Measurements from ENCODE around the gene IGF2BP2. TPM values are rescaled to one million over a fixed set of nuclear protein-coding genes. Genes with fewer than 3 reads are reported as not detected.
A peak's percentile ranks its signal among the peaks of the same experiment; 100 is the strongest.

Gene IGF2BP2
- total RNA-seq, 1 experiment from 2014 or later, result 97.8 TPM

DNA sequence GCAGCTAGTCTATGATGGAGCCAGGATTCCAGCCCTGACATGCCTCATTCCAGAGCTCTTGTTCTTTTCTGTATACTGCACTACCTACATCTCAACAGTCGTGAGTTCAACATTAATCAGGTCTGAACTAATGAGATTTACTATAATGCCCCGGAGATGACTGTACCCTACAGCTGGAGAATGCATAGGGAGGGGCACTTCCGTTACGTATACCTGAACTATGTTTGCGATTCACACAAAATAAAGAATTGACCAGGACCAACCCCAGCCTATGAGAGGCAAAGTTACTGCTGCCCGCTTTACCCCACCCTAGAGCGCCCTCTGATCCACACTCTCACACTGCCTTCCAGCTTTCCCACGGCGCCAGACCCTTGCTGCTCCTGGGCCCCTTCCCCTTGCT lies 97.0 kb downstream of the IGF2BP2 start:
- DNase-seq (ENCODE audit: low read depth, low spot score) (no peak), ATAC-seq (peak; percentile 30; the same call in 1 of the 2 replicates)
- Histone ChIP-seq H3K27ac (ENCODE audit: low read length) (peak overlapping the region; percentile 67), H3K27me3 (ENCODE audit: control insufficient read depth, insufficient read depth, low read length) (no peaks in the 10 kb centered on the region), H3K36me3 (ENCODE audit: control insufficient read depth, insufficient read depth, low read length) (no peaks in the 10 kb centered on the region), H3K9me3 (ENCODE audit: control insufficient read depth, insufficient read depth, low read depth, low read length) (no peaks in the 10 kb centered on the region), H3K4me3 (ENCODE audit: low read depth in 2 of 2, low read length in 2 of 2) (no peak overlapping the region), H3K4me1 (ENCODE audit: control insufficient read depth, insufficient read depth, low read length) (peaks cover 52% of the 10 kb centered on the region)
- intact Hi-C loops (cut with micrococcal nuclease; ENCODE audit: unreplicated experiment), result no loop called here
- in situ Hi-C loops (cut with HindIII; ENCODE audit: low pct_unique_long_range_greater_than_20kb, low sequenced_read_pairs), result no loop called here
- BruUV-seq (replicated peaks), result no TSS peak
- TF ChIP-seq, protein P1, sequence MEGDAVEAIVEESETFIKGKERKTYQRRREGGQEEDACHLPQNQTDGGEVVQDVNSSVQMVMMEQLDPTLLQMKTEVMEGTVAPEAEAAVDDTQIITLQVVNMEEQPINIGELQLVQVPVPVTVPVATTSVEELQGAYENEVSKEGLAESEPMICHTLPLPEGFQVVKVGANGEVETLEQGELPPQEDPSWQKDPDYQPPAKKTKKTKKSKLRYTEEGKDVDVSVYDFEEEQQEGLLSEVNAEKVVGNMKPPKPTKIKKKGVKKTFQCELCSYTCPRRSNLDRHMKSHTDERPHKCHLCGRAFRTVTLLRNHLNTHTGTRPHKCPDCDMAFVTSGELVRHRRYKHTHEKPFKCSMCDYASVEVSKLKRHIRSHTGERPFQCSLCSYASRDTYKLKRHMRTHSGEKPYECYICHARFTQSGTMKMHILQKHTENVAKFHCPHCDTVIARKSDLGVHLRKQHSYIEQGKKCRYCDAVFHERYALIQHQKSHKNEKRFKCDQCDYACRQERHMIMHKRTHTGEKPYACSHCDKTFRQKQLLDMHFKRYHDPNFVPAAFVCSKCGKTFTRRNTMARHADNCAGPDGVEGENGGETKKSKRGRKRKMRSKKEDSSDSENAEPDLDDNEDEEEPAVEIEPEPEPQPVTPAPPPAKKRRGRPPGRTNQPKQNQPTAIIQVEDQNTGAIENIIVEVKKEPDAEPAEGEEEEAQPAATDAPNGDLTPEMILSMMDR (IDR thresholded peaks at IDR 0.05), result no peak
- TF ChIP-seq TCF7L2 (IDR thresholded peaks at IDR 0.05; ENCODE audit: low read depth, low read length) (no peak), POLR2AphosphoS5 (IDR thresholded peaks at IDR 0.05; ENCODE audit: low read depth, low read length) (no peak), SIN3A (IDR thresholded peaks at IDR 0.05; ENCODE audit: borderline replicate concordance, insufficient read depth, low read depth, low read length) (no peak)
- TF ChIP-seq, protein P2, sequence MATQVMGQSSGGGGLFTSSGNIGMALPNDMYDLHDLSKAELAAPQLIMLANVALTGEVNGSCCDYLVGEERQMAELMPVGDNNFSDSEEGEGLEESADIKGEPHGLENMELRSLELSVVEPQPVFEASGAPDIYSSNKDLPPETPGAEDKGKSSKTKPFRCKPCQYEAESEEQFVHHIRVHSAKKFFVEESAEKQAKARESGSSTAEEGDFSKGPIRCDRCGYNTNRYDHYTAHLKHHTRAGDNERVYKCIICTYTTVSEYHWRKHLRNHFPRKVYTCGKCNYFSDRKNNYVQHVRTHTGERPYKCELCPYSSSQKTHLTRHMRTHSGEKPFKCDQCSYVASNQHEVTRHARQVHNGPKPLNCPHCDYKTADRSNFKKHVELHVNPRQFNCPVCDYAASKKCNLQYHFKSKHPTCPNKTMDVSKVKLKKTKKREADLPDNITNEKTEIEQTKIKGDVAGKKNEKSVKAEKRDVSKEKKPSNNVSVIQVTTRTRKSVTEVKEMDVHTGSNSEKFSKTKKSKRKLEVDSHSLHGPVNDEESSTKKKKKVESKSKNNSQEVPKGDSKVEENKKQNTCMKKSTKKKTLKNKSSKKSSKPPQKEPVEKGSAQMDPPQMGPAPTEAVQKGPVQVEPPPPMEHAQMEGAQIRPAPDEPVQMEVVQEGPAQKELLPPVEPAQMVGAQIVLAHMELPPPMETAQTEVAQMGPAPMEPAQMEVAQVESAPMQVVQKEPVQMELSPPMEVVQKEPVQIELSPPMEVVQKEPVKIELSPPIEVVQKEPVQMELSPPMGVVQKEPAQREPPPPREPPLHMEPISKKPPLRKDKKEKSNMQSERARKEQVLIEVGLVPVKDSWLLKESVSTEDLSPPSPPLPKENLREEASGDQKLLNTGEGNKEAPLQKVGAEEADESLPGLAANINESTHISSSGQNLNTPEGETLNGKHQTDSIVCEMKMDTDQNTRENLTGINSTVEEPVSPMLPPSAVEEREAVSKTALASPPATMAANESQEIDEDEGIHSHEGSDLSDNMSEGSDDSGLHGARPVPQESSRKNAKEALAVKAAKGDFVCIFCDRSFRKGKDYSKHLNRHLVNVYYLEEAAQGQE (IDR thresholded peaks at IDR 0.05; ENCODE audit: insufficient read depth in 1 of 2, low read depth in 2 of 2, low read length in 1 of 2), result no peak
- POLR2A ChIA-PET, result interaction anchor here (0.6 kb wide), 1 partner anchor 11 kb away, joined by 3 read pairs; no protein-coding TSS in a partner anchor
- CTCF ChIA-PET, result no interaction called here

DNA sequence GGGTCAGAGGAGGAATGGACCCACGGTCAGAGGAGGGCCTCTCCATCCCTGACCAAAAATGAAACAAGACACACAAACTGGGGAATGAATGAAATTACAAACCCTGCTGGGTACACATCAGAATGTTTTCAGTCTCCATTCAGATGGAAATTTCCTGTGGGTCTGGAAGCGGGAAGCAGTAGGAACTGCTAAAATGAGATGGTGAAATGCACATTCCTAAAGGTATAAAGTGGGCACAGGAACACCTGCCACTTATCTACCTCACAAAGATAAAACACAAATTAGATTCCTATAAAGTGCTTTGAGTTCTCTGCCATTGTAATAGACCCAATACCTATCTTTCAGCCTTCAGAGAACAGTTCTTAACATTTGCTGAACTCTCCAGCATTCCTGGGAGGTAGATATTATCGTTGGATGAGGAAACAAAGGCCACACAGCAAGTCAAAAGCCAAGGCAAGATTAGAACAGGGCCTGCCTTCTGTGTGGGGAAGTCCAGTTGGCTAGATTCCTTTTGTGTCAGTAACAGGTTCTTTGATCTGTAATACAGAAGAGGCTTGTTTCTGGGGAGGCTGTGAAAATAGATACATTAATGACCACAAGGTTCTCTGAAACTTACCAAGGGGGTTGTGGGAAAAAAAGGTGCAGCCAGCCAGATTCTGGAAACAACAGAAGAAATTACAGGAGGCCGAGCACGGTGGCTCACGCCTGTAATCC lies 98.4 kb downstream of the IGF2BP2 start:
- BruUV-seq (replicated peaks), result no TSS peak
- no peak for DNase-seq (ENCODE audit: low read depth, low spot score)
- in situ Hi-C loops (cut with HindIII; ENCODE audit: low pct_unique_long_range_greater_than_20kb, low sequenced_read_pairs) (no loop called here), intact Hi-C loops (cut with micrococcal nuclease; ENCODE audit: unreplicated experiment) (no loop called here)
- peaks cover 41% of the 10 kb centered on the region for H3K4me1 ChIP-seq (ENCODE audit: control insufficient read depth, insufficient read depth, low read length)
- ChIA-PET CTCF (no interaction called here), POLR2A (no interaction called here)
- no peaks in the 10 kb centered on the region for H3K27me3 ChIP-seq (ENCODE audit: control insufficient read depth, insufficient read depth, low read length)
- H3K36me3 ChIP-seq (ENCODE audit: control insufficient read depth, insufficient read depth, low read length), result no peaks in the 10 kb centered on the region
- H3K9me3 ChIP-seq (ENCODE audit: control insufficient read depth, insufficient read depth, low read depth, low read length), result no peaks in the 10 kb centered on the region
- H3K4me3 ChIP-seq (ENCODE audit: low read depth in 2 of 2, low read length in 2 of 2), result no peak overlapping the region
- TF ChIP-seq POLR2AphosphoS5 (IDR thresholded peaks at IDR 0.05; ENCODE audit: low read depth, low read length) (no peak), TCF7L2 (IDR thresholded peaks at IDR 0.05; ENCODE audit: low read depth, low read length) (0 out of 2 replicates have a peak, but pooled peaks have one; percentile 17), SIN3A (IDR thresholded peaks at IDR 0.05; ENCODE audit: borderline replicate concordance, insufficient read depth, low read depth, low read length) (no peak)
- ATAC-seq, result no peak
- peak overlapping the region; percentile 34; the same call in 1 of the 2 replicates for H3K27ac ChIP-seq (ENCODE audit: low read length)

DNA sequence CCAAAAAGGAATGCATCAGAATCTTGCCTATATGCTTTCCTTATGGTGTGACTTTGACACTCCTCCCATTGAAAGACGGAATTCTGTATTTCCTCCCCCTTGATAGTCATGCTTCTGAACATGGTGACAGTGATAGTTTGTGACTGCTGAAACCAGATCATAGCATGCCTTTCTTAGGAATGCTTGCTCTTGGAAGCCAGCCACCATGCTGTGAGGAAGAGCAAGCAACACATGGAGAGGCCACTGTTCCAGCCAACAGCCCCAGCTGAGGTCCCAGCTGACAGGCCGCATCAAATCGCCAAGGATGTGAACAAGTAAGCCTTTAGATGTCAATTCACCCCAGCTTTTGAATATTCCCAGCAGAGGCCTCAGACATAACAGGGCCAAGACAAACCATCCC lies 100.1 kb downstream of the IGF2BP2 start:
- ChIA-PET POLR2A (no interaction called here), CTCF (no interaction called here)
- Histone ChIP-seq H3K27me3 (ENCODE audit: control insufficient read depth, insufficient read depth, low read length) (no peaks in the 10 kb centered on the region), H3K36me3 (ENCODE audit: control insufficient read depth, insufficient read depth, low read length) (no peaks in the 10 kb centered on the region), H3K4me3 (ENCODE audit: low read depth in 2 of 2, low read length in 2 of 2) (no peak overlapping the region), H3K4me1 (ENCODE audit: control insufficient read depth, insufficient read depth, low read length) (peaks cover 39% of the 10 kb centered on the region), H3K9me3 (ENCODE audit: control insufficient read depth, insufficient read depth, low read depth, low read length) (no peaks in the 10 kb centered on the region), H3K27ac (ENCODE audit: low read length) (no peak overlapping the region)
- TF ChIP-seq, protein P2 (IDR thresholded peaks at IDR 0.05; ENCODE audit: insufficient read depth in 1 of 2, low read depth in 2 of 2, low read length in 1 of 2), result no peak
- intact Hi-C loops (cut with micrococcal nuclease; ENCODE audit: unreplicated experiment), result no loop called here
- no TSS peak for BruUV-seq (replicated peaks)
- DNase-seq (ENCODE audit: low read depth, low spot score) (no peak), ATAC-seq (no peak)
- in situ Hi-C loops (cut with HindIII; ENCODE audit: low pct_unique_long_range_greater_than_20kb, low sequenced_read_pairs), result no loop called here
